GM12874 (cell line): ENCODE data around the gene EPM2AIP1.

Source experiments
- CTCF ChIP-seq: IDR thresholded peaks from 2 replicates; pipeline ENCODE4 v1.5.1; 2011; ENCODE audit warnings: low read depth, mild to moderate bottlenecking, control low read depth, low read length, moderate library complexity; ENCODE audit not compliant: insufficient read depth

EPM2AIP1 gene

DNA sequence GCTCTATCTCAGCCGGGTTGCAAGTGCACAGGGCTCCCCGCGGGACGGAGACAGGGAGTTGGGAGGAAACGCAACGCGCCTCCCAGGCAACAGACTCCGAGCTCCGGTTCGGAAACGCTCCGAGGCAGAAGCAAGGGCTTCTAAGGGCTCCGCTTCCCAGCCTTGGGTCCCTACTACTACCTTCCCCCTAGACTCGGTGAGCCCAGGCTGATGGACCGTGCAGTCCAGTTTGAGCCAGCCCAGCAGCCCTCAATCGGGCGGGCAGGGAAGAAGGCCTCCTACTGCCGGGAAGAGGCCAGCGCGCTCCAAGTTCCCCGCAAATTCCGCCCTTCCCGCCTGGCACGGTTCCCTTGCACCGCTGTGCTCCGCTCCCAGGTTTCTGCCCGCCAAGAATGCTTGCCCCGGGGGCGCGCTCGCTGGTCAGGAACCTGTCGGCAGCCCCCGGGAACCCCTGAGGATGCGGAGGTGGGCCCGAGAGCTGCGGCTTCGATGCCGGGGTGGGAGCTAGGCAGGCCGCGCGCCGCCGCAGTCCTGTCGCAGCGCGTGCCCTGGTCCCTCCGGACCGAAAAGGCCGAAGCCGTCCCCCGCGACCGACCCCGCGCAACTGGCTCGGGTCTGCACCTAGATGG is 48.8 kb downstream of the EPM2AIP1 start:
- TF ChIP-seq CTCF = no peak

GRCh38 chr3:36943601-36944000 is 49.3 kb downstream of the EPM2AIP1 start:
- TF ChIP-seq CTCF = no peak

GRCh38 chr3:36942638-36943248 is 50.2 kb downstream of the EPM2AIP1 start:
- no peak for TF ChIP-seq CTCF

DNA sequence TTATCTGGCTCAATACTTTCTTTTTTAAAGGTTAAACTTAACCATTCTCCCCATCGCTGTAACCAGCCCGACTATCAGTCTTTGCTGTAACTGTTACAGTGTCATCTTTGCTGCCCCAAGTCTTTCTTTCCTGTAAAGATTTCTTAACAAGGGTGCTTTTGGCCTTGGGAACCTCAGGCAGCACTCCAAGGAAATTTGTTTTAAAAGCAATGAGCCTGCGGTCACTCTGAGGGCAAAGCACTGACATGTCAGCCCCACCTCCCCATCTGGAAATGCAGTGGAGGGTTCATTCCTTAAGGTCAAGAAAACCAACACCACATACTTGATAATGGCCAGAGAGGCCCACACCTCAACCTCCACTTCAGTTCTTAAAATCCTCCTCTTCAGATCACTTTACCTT is 51.3 kb downstream of the EPM2AIP1 start:
- no peak for TF ChIP-seq CTCF

DNA sequence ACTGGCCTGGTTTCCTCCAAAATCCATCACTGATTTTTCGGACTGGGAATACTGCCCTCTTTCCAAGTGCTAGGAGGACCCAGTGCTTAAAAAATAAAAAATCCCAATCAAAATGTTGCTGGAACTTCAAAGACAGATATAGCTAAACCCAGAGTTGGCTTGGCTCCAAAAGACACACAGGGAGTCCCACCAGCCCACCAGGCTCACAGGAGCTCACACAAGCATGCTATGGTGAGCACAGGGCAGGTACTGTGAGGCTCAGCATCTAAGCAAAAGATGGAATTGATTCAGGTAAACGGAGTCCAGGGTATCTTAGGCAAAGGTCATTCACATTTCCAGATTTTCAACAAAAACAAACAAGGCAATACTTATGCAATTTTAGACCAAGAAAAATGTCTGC is 51.8 kb downstream of the EPM2AIP1 start:
- no peak for TF ChIP-seq CTCF

GRCh38 chr3:36937492-36937891 is 55.4 kb downstream of the EPM2AIP1 start:
- TF ChIP-seq CTCF = no peak
